Measurements from ENCODE around the gene POLR3K. TPM values are rescaled to one million over a fixed set of nuclear protein-coding genes. Genes with fewer than 3 reads are reported as not detected.

POLR3K gene
- polyA plus RNA-seq, 1 of the 3 experiments (the other 2 are of a cell fraction): 54.5 TPM

GRCh38 chr16:59440-60059 lies 6.1 kb upstream of the POLR3K start (continued):
- no peak for TF ChIP-seq FOXM1 (IDR thresholded peaks at IDR 0.05; ENCODE audit: low read depth)
- TF ChIP-seq GABPA (IDR thresholded peaks at IDR 0.05; ENCODE audit: low read depth): no peak

GRCh38 chr16:58491-59439 lies 5.4 kb upstream of the POLR3K start:
- no peak overlapping the region for H3K9ac ChIP-seq
- H3K9me3 ChIP-seq: no peaks in the 10 kb centered on the region
- H3K4me3 ChIP-seq (ENCODE audit: low read depth in 2 of 2, low read length in 1 of 2): no peak overlapping the region
- H3F3A ChIP-seq (replicated peaks; ENCODE audit: insufficient read depth): peaks cover 4% of the 10 kb centered on the region
- H3K4me2 ChIP-seq: no peak overlapping the region
- ChIA-PET CTCF (interaction anchor here (1.4 to 21.2 kb wide), 3 partner anchors 7 to 59 kb away, joined by 3 to 793 read pairs (median 30); no protein-coding TSS in a partner anchor), POLR2A (interaction anchor here (0.6 kb wide), 1 partner anchor 443 kb away, joined by 3 read pairs; no protein-coding TSS in a partner anchor)
- H3K27ac ChIP-seq (ENCODE audit: low read depth in 2 of 2, low read length in 1 of 2): no peak overlapping the region; a peak in 1 of 4 replicates
- no peaks in the 10 kb centered on the region for H3K27me3 ChIP-seq (ENCODE audit: insufficient read depth)
- H3K79me2 ChIP-seq (ENCODE audit: insufficient read depth): peaks cover 11% of the 10 kb centered on the region; the same call in 1 of the 2 replicates
- whole genome bisulfite sequencing (ENCODE audit: low lambda C conversion rate): 85% methylated on average over 12 of the region's 29 CpGs
- H4K20me1 ChIP-seq (ENCODE audit: insufficient read depth): no peaks in the 10 kb centered on the region
- TF ChIP-seq FOXJ3 (CRISPR knock-in tag; IDR thresholded peaks at IDR 0.05): no peak
- TF ChIP-seq GABPA (IDR thresholded peaks at IDR 0.05; ENCODE audit: low read depth): no peak
- no peak for TF ChIP-seq IRF3 (IDR thresholded peaks at IDR 0.05; ENCODE audit: low read depth, low read length)
- TF ChIP-seq CHD2 (IDR thresholded peaks at IDR 0.05; ENCODE audit: low read length, partially characterized antibody): no peak
- no peak for TF ChIP-seq FOSL2 (IDR thresholded peaks at IDR 0.05; ENCODE audit: borderline replicate concordance, low read depth)
- TF ChIP-seq MAX (IDR thresholded peaks at IDR 0.05; ENCODE audit: low read depth): no peak
- TF ChIP-seq NRF1 (IDR thresholded peaks at IDR 0.05; ENCODE audit: low read depth, low read length): no peak
- TF ChIP-seq USF1 (IDR thresholded peaks at IDR 0.05; ENCODE audit: borderline replicate concordance, low read depth): no peak
- no peaks in the 10 kb centered on the region for H3K9me2 ChIP-seq
- peaks cover 8 to 76% of the 10 kb centered on the region in 2 experiments for H3K36me3 ChIP-seq (replicated peaks in 1 of 2; ENCODE audit: control insufficient read depth in 1 of 2, insufficient read depth in 2 of 2, low read length in 1 of 2)
- peaks cover 0 to 4% of the 10 kb centered on the region in 2 experiments; a peak in 1 of 4 replicates for H3K4me1 ChIP-seq (ENCODE audit: control insufficient read depth in 1 of 2, insufficient read depth in 2 of 2, low read depth in 1 of 2, low read length in 1 of 2)
- H2AFZ ChIP-seq (ENCODE audit: low read depth): no peak overlapping the region
- DNase-seq: no peak

- CTCF ChIA-PET: interaction anchor here (3.0 to 21.2 kb wide), 2 partner anchors 8 to 37 kb away, joined by 30 to 793 read pairs; no protein-coding TSS in a partner anchor
- Histone ChIP-seq H3K79me2 (ENCODE audit: insufficient read depth) (peaks cover 13% of the 10 kb centered on the region; the same call in 1 of the 2 replicates), H3K4me2 (no peak overlapping the region), H3K4me1 (ENCODE audit: control insufficient read depth in 1 of 2, insufficient read depth in 2 of 2, low read depth in 1 of 2, low read length in 1 of 2) (peaks cover 3 to 4% of the 10 kb centered on the region in 2 experiments; a peak in 1 of 4 replicates), H3K9ac (no peak overlapping the region), H4K20me1 (ENCODE audit: insufficient read depth) (no peaks in the 10 kb centered on the region), H2AFZ (ENCODE audit: low read depth) (no peak overlapping the region), H3F3A (replicated peaks; ENCODE audit: insufficient read depth) (peaks cover 8% of the 10 kb centered on the region), H3K36me3 (replicated peaks in 1 of 2; ENCODE audit: control insufficient read depth in 1 of 2, insufficient read depth in 2 of 2, low read length in 1 of 2) (peaks cover 8 to 66% of the 10 kb centered on the region in 2 experiments), H3K9me3 (no peaks in the 10 kb centered on the region), H3K9me2 (no peaks in the 10 kb centered on the region), H3K27ac (ENCODE audit: low read depth in 2 of 2, low read length in 1 of 2) (no peak overlapping the region), H3K27me3 (ENCODE audit: insufficient read depth) (no peaks in the 10 kb centered on the region), H3K4me3 (ENCODE audit: low read depth in 2 of 2, low read length in 1 of 2) (no peak overlapping the region)
- POLR2A ChIA-PET: no interaction called here
- 88% methylated on average over 8 of the region's 8 CpGs for WGBS (ENCODE audit: low lambda C conversion rate)
- DNase-seq: no peak
- no peak for TF ChIP-seq IRF3 (IDR thresholded peaks at IDR 0.05; ENCODE audit: low read depth, low read length)
These were observed 4.3 kb upstream of the POLR3K start for GRCh38 chr16:57711-58110.
